T-helper 1 cell treated with Interleukin-12 subunit alpha and Interleukin-12 subunit beta and Interleukin-4 antibody, amounts not matched to agents 30 μg/mL and 1 μg/mL, for 36 hours (primary cell): ENCODE measurements around the gene TRAPPC4.
A peak's percentile ranks its signal among the peaks of the same experiment; 100 is the strongest.
"Not testable (repeated sequence)": the region's sequence is repeated elsewhere in the genome, so short reads cannot be mapped to it uniquely, and the experiment has no call there.

ENCODE experiments used
- H3K27ac Mint-ChIP-seq: one replicate; pipeline ENCODE4 v1.8.0; 2021; ENCODE audit warnings: mild to moderate bottlenecking, mixed read lengths
- H3K27me3 Mint-ChIP-seq: one replicate; pipeline ENCODE4 v1.8.0; 2021; ENCODE audit warnings: low read depth, mixed read lengths
- H3K36me3 Mint-ChIP-seq: one replicate; pipeline ENCODE4 v1.8.0; 2021; ENCODE audit warnings: low read depth, mixed read lengths
- H3K4me1 Mint-ChIP-seq: one replicate; pipeline ENCODE4 v1.8.0; 2021; ENCODE audit warnings: low read depth, mixed read lengths
- H3K4me3 Mint-ChIP-seq: one replicate; pipeline ENCODE4 v1.8.0; 2021; ENCODE audit warnings: mild to moderate bottlenecking, moderate library complexity, mixed read lengths
- H3K9me3 Mint-ChIP-seq: one replicate; pipeline ENCODE4 v1.8.0; 2021; ENCODE audit warnings: mixed read lengths

TRAPPC4 gene

GRCh38 chr11:118998388-118998717 lies 20.2 kb upstream of the TRAPPC4 start:
- H3K4me1 Mint-ChIP-seq, result peaks cover 27% of the 10 kb centered on the region
- H3K27me3 Mint-ChIP-seq, result no peaks in the 10 kb centered on the region
- H3K9me3 Mint-ChIP-seq, result no peaks in the 10 kb centered on the region
- peak overlapping the region; percentile 97 for H3K27ac Mint-ChIP-seq
- H3K4me3 Mint-ChIP-seq, result peak overlapping the region; percentile 94
- peaks cover 22% of the 10 kb centered on the region for H3K36me3 Mint-ChIP-seq

- H3K9me3 Mint-ChIP-seq, result no peaks in the 10 kb centered on the region
- H3K36me3 Mint-ChIP-seq, result peaks cover 22% of the 10 kb centered on the region
- H3K27ac Mint-ChIP-seq, result peak overlapping the region; percentile 97
- H3K4me1 Mint-ChIP-seq, result peaks cover 27% of the 10 kb centered on the region
- no peaks in the 10 kb centered on the region for H3K27me3 Mint-ChIP-seq
- peak overlapping the region; percentile 94 for H3K4me3 Mint-ChIP-seq
Measured at GRCh38 chr11:118998822-118999221, 19.7 kb upstream of the TRAPPC4 start.

- H3K9me3 Mint-ChIP-seq, result no peaks in the 10 kb centered on the region
- peaks cover 28% of the 10 kb centered on the region for H3K4me1 Mint-ChIP-seq
- H3K27me3 Mint-ChIP-seq, result no peaks in the 10 kb centered on the region
- H3K4me3 Mint-ChIP-seq, result no peak overlapping the region
- H3K27ac Mint-ChIP-seq, result no peak overlapping the region
- peaks cover 24% of the 10 kb centered on the region for H3K36me3 Mint-ChIP-seq
Measured at GRCh38 chr11:119000906-119001305, 17.7 kb upstream of the TRAPPC4 start.

GRCh38 chr11:119006656-119007055 lies 11.9 kb upstream of the TRAPPC4 start:
- peaks cover 7% of the 10 kb centered on the region for H3K4me1 Mint-ChIP-seq
- H3K27ac Mint-ChIP-seq, result no peak overlapping the region
- no peaks in the 10 kb centered on the region for H3K9me3 Mint-ChIP-seq
- no peaks in the 10 kb centered on the region for H3K27me3 Mint-ChIP-seq
- H3K4me3 Mint-ChIP-seq, result no peak overlapping the region
- H3K36me3 Mint-ChIP-seq, result peaks cover 17% of the 10 kb centered on the region

- no peak overlapping the region for H3K4me3 Mint-ChIP-seq
- H3K9me3 Mint-ChIP-seq, result no peaks in the 10 kb centered on the region
- H3K27me3 Mint-ChIP-seq, result no peaks in the 10 kb centered on the region
- no peak overlapping the region for H3K27ac Mint-ChIP-seq
- H3K36me3 Mint-ChIP-seq, result peaks cover 48% of the 10 kb centered on the region
- peaks cover 19% of the 10 kb centered on the region for H3K4me1 Mint-ChIP-seq
Measured at GRCh38 chr11:119011476-119012053, 7.0 kb upstream of the TRAPPC4 start.

- Mint-ChIP-seq H3K4me3 (no peak overlapping the region), H3K27me3 (no peaks in the 10 kb centered on the region), H3K9me3 (no peaks in the 10 kb centered on the region), H3K36me3 (peaks cover 53% of the 10 kb centered on the region), H3K27ac (no peak overlapping the region), H3K4me1 (peaks cover 19% of the 10 kb centered on the region)
Measured at GRCh38 chr11:119012629-119013170, 5.9 kb upstream of the TRAPPC4 start.

- Mint-ChIP-seq H3K4me3 (no peak overlapping the region), H3K4me1 (peaks cover 16% of the 10 kb centered on the region), H3K36me3 (peaks cover 59% of the 10 kb centered on the region), H3K27me3 (no peaks in the 10 kb centered on the region), H3K9me3 (no peaks in the 10 kb centered on the region), H3K27ac (no peak overlapping the region)
Measured at GRCh38 chr11:119014209-119014924, 4.2 kb upstream of the TRAPPC4 start.

- Mint-ChIP-seq H3K36me3 (peaks cover 64% of the 10 kb centered on the region), H3K4me1 (peaks cover 22% of the 10 kb centered on the region), H3K27me3 (no peaks in the 10 kb centered on the region), H3K27ac (peak overlapping the region; percentile 13), H3K9me3 (no peaks in the 10 kb centered on the region), H3K4me3 (no peak overlapping the region)
Measured at GRCh38 chr11:119015054-119015611, 3.4 kb upstream of the TRAPPC4 start.

- peaks cover 64% of the 10 kb centered on the region for H3K36me3 Mint-ChIP-seq
- no peaks in the 10 kb centered on the region for H3K27me3 Mint-ChIP-seq
- H3K9me3 Mint-ChIP-seq, result no peaks in the 10 kb centered on the region
- peak overlapping the region; percentile 28 for H3K4me3 Mint-ChIP-seq
- H3K4me1 Mint-ChIP-seq, result peaks cover 24% of the 10 kb centered on the region
- peak overlapping the region; percentile 26 for H3K27ac Mint-ChIP-seq
Measured at GRCh38 chr11:119016216-119017009, 2.2 kb upstream of the TRAPPC4 start.

- Mint-ChIP-seq H3K27ac (peak overlapping the region; percentile 100), H3K4me3 (peak overlapping the region; percentile 100), H3K4me1 (peaks cover 29% of the 10 kb centered on the region), H3K36me3 (peaks cover 71% of the 10 kb centered on the region)
- not testable (repeated sequence) for H3K9me3 Mint-ChIP-seq, H3K27me3 Mint-ChIP-seq
Measured at GRCh38 chr11:119017377-119017776, 1.2 kb upstream of the TRAPPC4 start.

- Mint-ChIP-seq H3K27me3 (no peaks in the 10 kb centered on the region), H3K4me3 (peak overlapping the region; percentile 100)
Measured at GRCh38 chr11:119019996-119020395, 1.4 kb downstream of the TRAPPC4 start.

GRCh38 chr11:119021631-119022030 lies 3.1 kb downstream of the TRAPPC4 start:
- peaks cover 57% of the 10 kb centered on the region for H3K36me3 Mint-ChIP-seq
- H3K9me3 Mint-ChIP-seq, result no peaks in the 10 kb centered on the region
- H3K4me3 Mint-ChIP-seq, result peak overlapping the region; percentile 58
- no peaks in the 10 kb centered on the region for H3K27me3 Mint-ChIP-seq
- H3K27ac Mint-ChIP-seq, result peak overlapping the region; percentile 78
- H3K4me1 Mint-ChIP-seq, result peaks cover 22% of the 10 kb centered on the region

More at GRCh38 chr11:119019996-119020395, 1.4 kb downstream of the TRAPPC4 start:
- H3K9me3 Mint-ChIP-seq, result no peaks in the 10 kb centered on the region
- peaks cover 35% of the 10 kb centered on the region for H3K4me1 Mint-ChIP-seq
- peak overlapping the region; percentile 100 for H3K27ac Mint-ChIP-seq
- peaks cover 66% of the 10 kb centered on the region for H3K36me3 Mint-ChIP-seq

GRCh38 chr11:119023741-119024140 lies 5.2 kb downstream of the TRAPPC4 start:
- peaks cover 24% of the 10 kb centered on the region for H3K4me1 Mint-ChIP-seq
- H3K27ac Mint-ChIP-seq, result no peak overlapping the region
- H3K4me3 Mint-ChIP-seq, result no peak overlapping the region
- peaks cover 41% of the 10 kb centered on the region for H3K36me3 Mint-ChIP-seq
- no peaks in the 10 kb centered on the region for H3K9me3 Mint-ChIP-seq
- no peaks in the 10 kb centered on the region for H3K27me3 Mint-ChIP-seq

- peaks cover 41% of the 10 kb centered on the region for H3K36me3 Mint-ChIP-seq
- peaks cover 32% of the 10 kb centered on the region for H3K4me1 Mint-ChIP-seq
- peak overlapping the region; percentile 52 for H3K27ac Mint-ChIP-seq
Measured at GRCh38 chr11:119024430-119025098, 6.0 kb downstream of the TRAPPC4 start.

More at GRCh38 chr11:119024430-119025098, 6.0 kb downstream of the TRAPPC4 start:
- Mint-ChIP-seq H3K27me3 (no peaks in the 10 kb centered on the region), H3K9me3 (no peaks in the 10 kb centered on the region), H3K4me3 (no peak overlapping the region)
